Measurements from ENCODE around the gene TSNAX. TPM values are rescaled to one million over a fixed set of nuclear protein-coding genes. Genes with fewer than 3 reads are reported as not detected.

Gene TSNAX
- total and polyA plus RNA-seq, 8 donors = 10.2 to 63.4 (median 23.1) TPM

DNA sequence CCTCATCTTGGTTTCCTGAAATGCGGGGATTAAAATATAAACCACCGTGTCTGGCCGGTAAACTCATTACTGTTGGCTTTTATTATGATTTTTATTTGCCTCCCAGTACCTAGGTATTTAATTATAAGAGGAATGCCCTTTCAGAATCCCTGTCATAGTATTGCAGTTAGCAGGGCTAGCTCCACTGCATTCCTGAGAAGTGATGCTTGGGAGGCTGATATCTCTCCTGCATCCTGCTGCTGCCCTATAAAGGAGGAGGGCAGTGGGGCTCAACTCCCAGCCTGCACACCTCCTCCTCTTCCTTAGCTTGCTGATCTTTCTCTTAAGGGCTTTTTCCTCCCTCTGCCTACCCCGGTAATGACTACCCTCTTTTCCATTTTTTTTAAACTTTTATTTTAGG lies 78.2 kb downstream of the TSNAX start:
- H3K4me3 ChIP-seq = no peak overlapping the region
- peaks cover 0 to 5% (median 0%) of the 10 kb centered on the region in 4 donors for H3K9me3 ChIP-seq
- no peaks in the 10 kb centered on the region for H3K36me3 ChIP-seq
- H3K4me1 ChIP-seq = peaks cover 11 to 22% (median 13%) of the 10 kb centered on the region in 4 donors
- H3K27ac ChIP-seq = no peak overlapping the region
- peaks cover 0 to 4% (median 0%) of the 10 kb centered on the region in 3 donors for H3K27me3 ChIP-seq
- 69 to 77% (median 70%) methylated on average over 4 of the region's 4 CpGs for WGBS, 5 donors
- no peak for DNase-seq
- intact Hi-C loops (cut with DNase I; ENCODE audit: low total_unique reads) = no loop called here
- no peak for TF ChIP-seq POLR2A (IDR thresholded peaks at IDR 0.05)
- TF ChIP-seq POLR2AphosphoS5 (IDR thresholded peaks at IDR 0.05) = no peak
- no peak for TF ChIP-seq EP300 (IDR thresholded peaks at IDR 0.05)

DNA sequence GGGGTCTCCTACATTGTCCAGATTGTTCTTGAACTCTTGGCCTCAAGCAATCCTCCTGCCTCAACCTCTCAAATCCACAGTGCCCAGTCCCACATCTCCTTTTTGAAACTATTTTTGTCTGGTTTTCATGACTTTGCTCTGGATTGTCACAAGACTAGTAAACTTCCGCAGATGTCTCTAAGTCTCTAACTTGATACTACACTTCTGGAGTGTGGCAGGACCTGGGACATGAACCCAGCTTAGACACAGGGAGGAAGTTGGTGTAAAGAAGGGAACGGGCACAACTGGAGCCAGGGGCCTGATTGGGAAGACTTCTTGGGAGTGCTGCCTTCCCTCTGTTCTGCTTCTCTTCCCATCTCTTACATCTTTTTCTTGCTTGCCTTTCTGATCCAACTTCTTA lies 81.9 kb downstream of the TSNAX start:
- no peak for DNase-seq
- TF ChIP-seq, protein P1, sequence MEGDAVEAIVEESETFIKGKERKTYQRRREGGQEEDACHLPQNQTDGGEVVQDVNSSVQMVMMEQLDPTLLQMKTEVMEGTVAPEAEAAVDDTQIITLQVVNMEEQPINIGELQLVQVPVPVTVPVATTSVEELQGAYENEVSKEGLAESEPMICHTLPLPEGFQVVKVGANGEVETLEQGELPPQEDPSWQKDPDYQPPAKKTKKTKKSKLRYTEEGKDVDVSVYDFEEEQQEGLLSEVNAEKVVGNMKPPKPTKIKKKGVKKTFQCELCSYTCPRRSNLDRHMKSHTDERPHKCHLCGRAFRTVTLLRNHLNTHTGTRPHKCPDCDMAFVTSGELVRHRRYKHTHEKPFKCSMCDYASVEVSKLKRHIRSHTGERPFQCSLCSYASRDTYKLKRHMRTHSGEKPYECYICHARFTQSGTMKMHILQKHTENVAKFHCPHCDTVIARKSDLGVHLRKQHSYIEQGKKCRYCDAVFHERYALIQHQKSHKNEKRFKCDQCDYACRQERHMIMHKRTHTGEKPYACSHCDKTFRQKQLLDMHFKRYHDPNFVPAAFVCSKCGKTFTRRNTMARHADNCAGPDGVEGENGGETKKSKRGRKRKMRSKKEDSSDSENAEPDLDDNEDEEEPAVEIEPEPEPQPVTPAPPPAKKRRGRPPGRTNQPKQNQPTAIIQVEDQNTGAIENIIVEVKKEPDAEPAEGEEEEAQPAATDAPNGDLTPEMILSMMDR (IDR thresholded peaks at IDR 0.05) = no peak
- TF ChIP-seq EP300 (IDR thresholded peaks at IDR 0.05) = no peak
- no peak for TF ChIP-seq POLR2AphosphoS5 (IDR thresholded peaks at IDR 0.05)
- no peak for TF ChIP-seq POLR2A (IDR thresholded peaks at IDR 0.05)
- H3K9me3 ChIP-seq = peaks cover 0 to 5% (median 0%) of the 10 kb centered on the region in 4 donors
- H3K36me3 ChIP-seq = no peaks in the 10 kb centered on the region
- WGBS, 5 donors = 77 to 94% (median 88%) methylated on average over 2 of the region's 2 CpGs
- peaks cover 0 to 4% (median 0%) of the 10 kb centered on the region in 3 donors for H3K27me3 ChIP-seq
- no peak overlapping the region for H3K4me3 ChIP-seq
- peaks cover 0 to 9% (median 0%) of the 10 kb centered on the region in 4 donors for H3K4me1 ChIP-seq
- H3K27ac ChIP-seq = no peak overlapping the region
- intact Hi-C loops (cut with DNase I; ENCODE audit: low total_unique reads) = no loop called here

DNA sequence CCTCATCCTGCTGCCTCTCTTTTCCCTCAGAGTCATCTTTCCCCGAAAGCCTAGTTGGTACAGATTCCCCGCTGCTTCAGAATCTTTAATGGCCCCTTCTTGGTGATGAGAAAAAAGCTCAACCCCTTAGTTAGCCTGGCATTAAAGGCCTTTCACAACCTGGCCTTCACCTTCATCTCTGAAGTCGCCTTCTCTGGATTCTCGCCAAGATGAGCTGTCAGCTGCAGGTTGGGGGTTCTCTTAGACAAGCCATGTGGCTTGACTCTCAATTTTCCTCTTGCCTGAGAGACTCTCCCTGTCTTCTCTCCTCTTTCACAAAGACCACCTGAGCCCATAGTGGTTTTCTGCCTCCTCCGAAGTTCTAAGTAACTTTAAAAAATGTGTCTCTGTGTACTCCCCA lies 82.6 kb downstream of the TSNAX start:
- intact Hi-C loops (cut with DNase I; ENCODE audit: low total_unique reads) = no loop called here
- Histone ChIP-seq H3K4me1 (peaks cover 0 to 9% (median 0%) of the 10 kb centered on the region in 4 donors), H3K4me3 (no peak overlapping the region), H3K27ac (no peak overlapping the region), H3K9me3 (peaks cover 0 to 5% (median 0%) of the 10 kb centered on the region in 4 donors), H3K36me3 (no peaks in the 10 kb centered on the region), H3K27me3 (peaks cover 0 to 4% (median 0%) of the 10 kb centered on the region in 3 donors)
- 74 to 85% (median 82%) methylated on average over 5 of the region's 5 CpGs for WGBS, 5 donors
- no peak for DNase-seq
- TF ChIP-seq POLR2A (IDR thresholded peaks at IDR 0.05) = no peak
- TF ChIP-seq, protein P1 (IDR thresholded peaks at IDR 0.05) = no peak
- TF ChIP-seq POLR2AphosphoS5 (IDR thresholded peaks at IDR 0.05) = no peak
- TF ChIP-seq EP300 (IDR thresholded peaks at IDR 0.05) = no peak

DNA sequence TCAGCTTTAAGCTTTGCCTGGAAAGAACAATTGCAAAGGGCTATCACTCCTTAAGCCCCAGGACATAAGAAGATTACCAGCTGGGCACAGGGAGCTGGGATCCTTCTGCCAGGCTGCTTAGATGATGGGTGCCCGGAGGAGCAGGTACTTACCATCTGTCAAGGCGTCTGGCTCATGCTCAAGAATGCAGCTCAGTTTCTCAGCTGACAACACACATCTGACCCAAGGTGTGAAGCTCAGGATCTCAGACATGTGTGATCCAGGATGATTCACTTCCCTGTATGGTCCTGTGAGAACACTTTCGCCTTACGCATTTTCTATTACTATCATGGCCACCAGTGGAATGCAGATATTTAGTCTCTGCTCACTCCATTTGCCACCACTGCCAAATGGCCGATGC lies 83.4 kb downstream of the TSNAX start:
- no peak overlapping the region for H3K4me3 ChIP-seq
- H3K27me3 ChIP-seq = peaks cover 0 to 4% (median 0%) of the 10 kb centered on the region in 3 donors
- 85 to 92% (median 88%) methylated on average over 5 of the region's 5 CpGs for WGBS, 5 donors
- DNase-seq = no peak
- H3K27ac ChIP-seq = peak overlapping the region in 1 of 5 donors; percentile 71
- H3K36me3 ChIP-seq = no peaks in the 10 kb centered on the region
- intact Hi-C loops (cut with DNase I; ENCODE audit: low total_unique reads) = no loop called here
- TF ChIP-seq EP300 (IDR thresholded peaks at IDR 0.05) = no peak
- TF ChIP-seq POLR2A (IDR thresholded peaks at IDR 0.05) = no peak
- no peak for TF ChIP-seq POLR2AphosphoS5 (IDR thresholded peaks at IDR 0.05)
- TF ChIP-seq, protein P1 (IDR thresholded peaks at IDR 0.05) = no peak
- H3K4me1 ChIP-seq = peaks cover 0 to 9% (median 0%) of the 10 kb centered on the region in 4 donors
- peaks cover 0 to 5% (median 0%) of the 10 kb centered on the region in 4 donors for H3K9me3 ChIP-seq

DNA sequence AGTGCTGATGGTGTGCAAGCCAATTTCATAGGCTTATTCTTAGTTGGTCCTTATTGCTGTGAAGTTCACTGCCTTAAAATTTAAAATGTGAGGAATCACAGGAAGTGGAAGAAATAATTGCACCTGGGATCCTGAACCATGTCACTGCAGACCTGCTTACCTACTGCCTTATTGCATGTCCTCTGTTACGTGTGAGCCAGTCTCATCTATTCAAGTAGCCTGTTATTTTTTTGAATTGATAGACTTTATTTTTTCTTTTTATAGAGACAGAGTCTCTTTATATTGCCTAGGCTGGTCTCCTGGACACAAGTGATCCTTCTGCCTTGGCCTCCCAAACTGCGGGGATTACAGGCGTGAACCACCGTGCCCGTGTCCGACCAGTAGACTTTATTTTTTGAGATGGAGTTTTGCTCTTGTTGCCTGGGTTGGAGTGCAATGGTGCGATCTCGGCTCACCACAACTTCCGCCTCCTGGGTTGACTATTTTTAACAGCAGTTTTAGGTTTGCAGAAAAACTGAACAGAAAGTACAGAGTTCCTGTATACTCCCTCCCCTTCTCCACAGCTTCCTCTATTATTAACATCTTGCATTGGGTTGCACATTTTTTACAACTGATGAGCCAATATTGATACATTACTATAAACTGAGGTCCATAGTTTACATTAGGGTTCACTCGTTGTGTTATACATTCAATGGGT lies 84.1 kb downstream of the TSNAX start:
- peaks cover 0 to 4% (median 0%) of the 10 kb centered on the region in 3 donors for H3K27me3 ChIP-seq
- DNase-seq = peak; percentile 42 to 44
- peaks cover 0 to 9% (median 0%) of the 10 kb centered on the region in 4 donors for H3K4me1 ChIP-seq
- H3K4me3 ChIP-seq = no peak overlapping the region
- peaks cover 0 to 5% (median 0%) of the 10 kb centered on the region in 4 donors for H3K9me3 ChIP-seq
- peak overlapping the region in 2 of 5 donors; percentile 51 to 71 for H3K27ac ChIP-seq
- TF ChIP-seq, protein P1 (IDR thresholded peaks at IDR 0.05) = no peak
- TF ChIP-seq POLR2AphosphoS5 (IDR thresholded peaks at IDR 0.05) (no peak), POLR2A (IDR thresholded peaks at IDR 0.05) (no peak), EP300 (IDR thresholded peaks at IDR 0.05) (no peak)
- H3K36me3 ChIP-seq = no peaks in the 10 kb centered on the region
- intact Hi-C loops (cut with DNase I; ENCODE audit: low total_unique reads) = no loop called here
- 56 to 86% (median 77%) methylated on average over 10 of the region's 10 CpGs for WGBS, 5 donors
